Stomach (tissue), 4 donors: Measurements from ENCODE around the gene IKZF1.

Experiments
- CTCF ChIP-seq, 7 experiments: fragments of 450-650 bp in 4 of 7; fragments of 200-600 bp in 3 of 7; sonication (generic) in 3 of 7; IDR thresholded peaks; one replicate each; pipeline ENCODE4 v1.5.1; 2016 to 2019; ENCODE audit warnings: antibody characterized with exemption in 7 of 7, control low read depth in 2 of 7, mild to moderate bottlenecking in 1 of 7
- POLR2A ChIP-seq, 4 donors: fragments of 450-650 bp; IDR thresholded peaks; one replicate each; pipeline ENCODE4 v1.6.1; 2016; ENCODE audit warnings: antibody characterized with exemption in 4 of 4, control low read depth in 2 of 4, mild to moderate bottlenecking in 1 of 4, moderate library complexity in 1 of 4
- POLR2AphosphoS5 ChIP-seq, 3 donors: sonication (generic); formaldehyde crosslinking; IDR thresholded peaks; one replicate each; pipeline ENCODE4 v1.6.1; 2016; ENCODE audit warnings: antibody characterized with exemption in 3 of 3

- TF ChIP-seq CTCF (IDR thresholded peaks at IDR 0.05) (no peak), POLR2AphosphoS5 (IDR thresholded peaks at IDR 0.05) (no peak), POLR2A (IDR thresholded peaks at IDR 0.05) (no peak)
Observed at GRCh38 chr7:50262916-50263690, 41.4 kb upstream of the IKZF1 start.
